Adrenal gland (tissue), 5 donors: ENCODE results near the gene ADORA1.

Experiments
- POLR2A ChIP-seq, 2 donors: fragments of 450-650 bp; IDR thresholded peaks; one replicate each; pipeline ENCODE4 v1.6.1; 2017; ENCODE audit warnings: antibody characterized with exemption in 2 of 2, mild to moderate bottlenecking in 2 of 2, moderate library complexity in 1 of 2
- TF ChIP-seq, protein P1 (sequence below), 6 experiments: fragments of 450-650 bp in 4 of 6; fragments of 200-600 bp in 2 of 6; sonication (generic) in 1 of 6; IDR thresholded peaks; 1 replicate in 5 of 6; 2 replicates in 1 of 6; pipeline versions ENCODE4 v1.5.1 to v1.8.0; 2016 to 2021; ENCODE audit warnings: antibody characterized with exemption in 6 of 6, mild to moderate bottlenecking in 2 of 6, moderate library complexity in 1 of 6
- donor health status: DM: no; HTN: no; CAD: no.

- TF ChIP-seq, protein P1, sequence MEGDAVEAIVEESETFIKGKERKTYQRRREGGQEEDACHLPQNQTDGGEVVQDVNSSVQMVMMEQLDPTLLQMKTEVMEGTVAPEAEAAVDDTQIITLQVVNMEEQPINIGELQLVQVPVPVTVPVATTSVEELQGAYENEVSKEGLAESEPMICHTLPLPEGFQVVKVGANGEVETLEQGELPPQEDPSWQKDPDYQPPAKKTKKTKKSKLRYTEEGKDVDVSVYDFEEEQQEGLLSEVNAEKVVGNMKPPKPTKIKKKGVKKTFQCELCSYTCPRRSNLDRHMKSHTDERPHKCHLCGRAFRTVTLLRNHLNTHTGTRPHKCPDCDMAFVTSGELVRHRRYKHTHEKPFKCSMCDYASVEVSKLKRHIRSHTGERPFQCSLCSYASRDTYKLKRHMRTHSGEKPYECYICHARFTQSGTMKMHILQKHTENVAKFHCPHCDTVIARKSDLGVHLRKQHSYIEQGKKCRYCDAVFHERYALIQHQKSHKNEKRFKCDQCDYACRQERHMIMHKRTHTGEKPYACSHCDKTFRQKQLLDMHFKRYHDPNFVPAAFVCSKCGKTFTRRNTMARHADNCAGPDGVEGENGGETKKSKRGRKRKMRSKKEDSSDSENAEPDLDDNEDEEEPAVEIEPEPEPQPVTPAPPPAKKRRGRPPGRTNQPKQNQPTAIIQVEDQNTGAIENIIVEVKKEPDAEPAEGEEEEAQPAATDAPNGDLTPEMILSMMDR (IDR thresholded peaks at IDR 0.05) = no peak
- no peak for TF ChIP-seq POLR2A (IDR thresholded peaks at IDR 0.05)
Measured at GRCh38 chr1:203158423-203158822, 30.9 kb downstream of the ADORA1 start.
